Amniotic stem cell (primary cell): ENCODE measurements around the gene GPR157.
"Not testable (repeated sequence)": the region's sequence is repeated elsewhere in the genome, so short reads cannot be mapped to it uniquely, and the experiment has no call there.

Source experiments
- DNase-seq: peaks from one replicate; lab custom pipeline; 2025; lab: John Stamatoyannopoulos, UW

Gene GPR157

GRCh38 chr1:9145714-9146113 lies 16.8 kb upstream of the GPR157 start:
- DNase-seq: no peak

GRCh38 chr1:9145021-9145668 lies 16.2 kb upstream of the GPR157 start:
- DNase-seq: no peak

- not testable (repeated sequence) for DNase-seq
Measured at GRCh38 chr1:9144494-9144893, 15.6 kb upstream of the GPR157 start.

GRCh38 chr1:9143250-9143649 lies 14.3 kb upstream of the GPR157 start:
- DNase-seq: no peak

GRCh38 chr1:9139930-9140329 lies 11.0 kb upstream of the GPR157 start:
- DNase-seq: no peak

GRCh38 chr1:9136932-9137331 lies 8.0 kb upstream of the GPR157 start:
- no peak for DNase-seq

GRCh38 chr1:9135073-9135836 lies 6.4 kb upstream of the GPR157 start:
- DNase-seq: no peak

- no peak for DNase-seq
Measured at GRCh38 chr1:9133870-9134585, 5.1 kb upstream of the GPR157 start.

GRCh38 chr1:9129266-9130041 lies 552 bp upstream of the GPR157 start:
- no peak for DNase-seq

GRCh38 chr1:9128166-9128519 lies 759 bp downstream of the GPR157 start:
- DNase-seq: no peak

GRCh38 chr1:9127395-9128165 lies 1.3 kb downstream of the GPR157 start:
- DNase-seq: no peak

- DNase-seq: no peak
Measured at GRCh38 chr1:9126511-9126910, 2.4 kb downstream of the GPR157 start.

- DNase-seq: not testable (repeated sequence)
Measured at GRCh38 chr1:9125847-9126246, 3.1 kb downstream of the GPR157 start.

GRCh38 chr1:9125325-9125724 lies 3.6 kb downstream of the GPR157 start:
- DNase-seq: no peak

- DNase-seq: not testable (repeated sequence)
Measured at GRCh38 chr1:9124389-9124788, 4.5 kb downstream of the GPR157 start.

GRCh38 chr1:9123665-9124064 lies 5.2 kb downstream of the GPR157 start:
- not testable (repeated sequence) for DNase-seq

- no peak for DNase-seq
Measured at GRCh38 chr1:9121496-9122409, 7.1 kb downstream of the GPR157 start.

GRCh38 chr1:9120312-9120958 lies 8.5 kb downstream of the GPR157 start:
- no peak for DNase-seq

- DNase-seq: no peak
Measured at GRCh38 chr1:9119745-9120144, 9.2 kb downstream of the GPR157 start.

- no peak for DNase-seq
Measured at GRCh38 chr1:9118186-9118585, 10.7 kb downstream of the GPR157 start.
